Measurements from ENCODE around the gene PREB. TPM values are rescaled to one million over a fixed set of nuclear protein-coding genes. Genes with fewer than 3 reads are reported as not detected.
A peak's percentile ranks its signal among the peaks of the same experiment; 100 is the strongest.

PREB gene
- total and polyA plus RNA-seq, 2 of the 13 experiments (the other 11 are each of a cell fraction or from before 2014, with no cell fraction given): 112 to 192 TPM

DNA sequence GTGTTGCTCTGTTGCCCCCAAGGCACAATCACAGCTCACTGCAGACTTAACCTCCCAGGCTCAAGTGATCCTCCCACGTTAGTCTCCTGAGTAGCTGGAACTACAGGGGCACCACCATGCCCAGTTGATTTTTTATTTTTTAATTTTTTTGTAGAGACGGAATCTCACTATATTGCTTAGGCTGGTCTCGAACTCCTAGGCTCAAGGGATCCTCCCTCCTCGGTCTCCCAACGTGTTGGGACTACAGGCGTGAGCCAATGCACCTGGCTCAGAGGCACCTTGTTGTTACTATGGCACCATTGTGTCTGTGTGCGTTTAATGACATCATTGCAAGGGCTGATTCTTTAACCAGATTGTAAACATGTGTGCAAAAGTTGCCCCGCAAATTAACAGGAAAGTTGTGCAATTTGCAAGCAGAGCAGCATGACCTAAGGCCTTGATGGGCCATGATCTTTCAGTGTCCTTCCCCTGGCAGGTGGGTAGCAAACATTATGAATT, 37.0 kb upstream of the PREB start:
- Histone ChIP-seq H3K79me2 (ENCODE audit: insufficient read depth, low read length) (no peaks in the 10 kb centered on the region), H2AFZ (ENCODE audit: low read length) (no peak overlapping the region), H3K9ac (ENCODE audit: insufficient read depth, low read depth, low read length) (peak overlapping the region; percentile 48; the same call in 1 of the 2 replicates), H3K4me2 (ENCODE audit: low read depth, low read length) (no peak overlapping the region), H3K27me3 (ENCODE audit: control insufficient read depth in 1 of 2, insufficient read depth in 2 of 2, low read length in 2 of 2) (no peaks in the 10 kb centered on the region), H3K4me1 (ENCODE audit: insufficient read depth, low read length) (peaks cover 83% of the 10 kb centered on the region), H3K4me3 (replicated peaks in 1 of 3; ENCODE audit: insufficient read depth in 1 of 3, low read depth in 2 of 3, low read length in 3 of 3) (no peak overlapping the region), H3K36me3 (replicated peaks in 1 of 2; ENCODE audit: control insufficient read depth in 1 of 2, insufficient read depth in 2 of 2, low read length in 2 of 2) (no peaks in the 10 kb centered on the region; a peak in 1 of 5 replicates), H3K9me3 (ENCODE audit: low read length) (no peaks in the 10 kb centered on the region), H4K20me1 (ENCODE audit: insufficient read depth, low read length) (no peaks in the 10 kb centered on the region), H3K27ac (ENCODE audit: extremely low read length, insufficient read depth, low read length) (peak overlapping the region; percentile 71)
- ChIA-PET POLR2A (interaction anchor here (0.6 to 1.8 kb wide), 3 partner anchors 12 to 78 kb away, joined by 3 to 6 read pairs (median 4); no protein-coding TSS in a partner anchor), CTCF (ENCODE audit: low intra/inter-chr PET ratio, low total read pairs) (no interaction called here)
- in situ Hi-C loops (cut with HindIII; ENCODE audit: extremely low pct_ligation_motif_present, low pct_unique_long_range_greater_than_20kb) (no loop called here), intact Hi-C loops (cut with micrococcal nuclease; ENCODE audit: unreplicated experiment) (loop anchor here (2.0 kb wide), 1 partner anchor 19 kb away; no protein-coding TSS in a partner anchor)
- 39% methylated on average over 8 of the region's 8 CpGs for WGBS (ENCODE audit: low lambda C conversion rate)
- FAIRE-seq: peak; percentile 58
- peak; percentile 93 for DNase-seq (ENCODE audit: low spot score)
- ATAC-seq: peak; percentile 79
- BruUV-seq (replicated peaks): no TSS peak
- TF ChIP-seq, protein P1, sequence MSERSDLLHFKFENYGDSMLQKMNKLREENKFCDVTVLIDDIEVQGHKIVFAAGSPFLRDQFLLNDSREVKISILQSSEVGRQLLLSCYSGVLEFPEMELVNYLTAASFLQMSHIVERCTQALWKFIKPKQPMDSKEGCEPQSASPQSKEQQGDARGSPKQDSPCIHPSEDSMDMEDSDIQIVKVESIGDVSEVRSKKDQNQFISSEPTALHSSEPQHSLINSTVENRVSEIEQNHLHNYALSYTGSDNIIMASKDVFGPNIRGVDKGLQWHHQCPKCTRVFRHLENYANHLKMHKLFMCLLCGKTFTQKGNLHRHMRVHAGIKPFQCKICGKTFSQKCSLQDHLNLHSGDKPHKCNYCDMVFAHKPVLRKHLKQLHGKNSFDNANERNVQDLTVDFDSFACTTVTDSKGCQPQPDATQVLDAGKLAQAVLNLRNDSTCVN (CRISPR knock-in tag; IDR thresholded peaks at IDR 0.05; ENCODE audit: borderline replicate concordance): peak; percentile 56; the same call in 1 of the 2 replicates
- TF ChIP-seq, protein P2, sequence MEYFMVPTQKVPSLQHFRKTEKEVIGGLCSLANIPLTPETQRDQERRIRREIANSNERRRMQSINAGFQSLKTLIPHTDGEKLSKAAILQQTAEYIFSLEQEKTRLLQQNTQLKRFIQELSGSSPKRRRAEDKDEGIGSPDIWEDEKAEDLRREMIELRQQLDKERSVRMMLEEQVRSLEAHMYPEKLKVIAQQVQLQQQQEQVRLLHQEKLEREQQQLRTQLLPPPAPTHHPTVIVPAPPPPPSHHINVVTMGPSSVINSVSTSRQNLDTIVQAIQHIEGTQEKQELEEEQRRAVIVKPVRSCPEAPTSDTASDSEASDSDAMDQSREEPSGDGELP (IDR thresholded peaks at IDR 0.05; ENCODE audit: borderline replicate concordance, low read depth): peak; percentile 80; the same call in 1 of the 2 replicates
- TF ChIP-seq ZNF317 (CRISPR knock-in tag; IDR thresholded peaks at IDR 0.05): peak; percentile 79; the same call in 1 of the 2 replicates
- peak; percentile 74 for TF ChIP-seq DPF2 (CRISPR knock-in tag; IDR thresholded peaks at IDR 0.05; ENCODE audit: borderline replicate concordance, low read depth)
- TF ChIP-seq KLF9 (CRISPR knock-in tag; IDR thresholded peaks at IDR 0.05; ENCODE audit: low read depth): peak; percentile 57; the same call in 1 of the 2 replicates
- peak; percentile 98 for TF ChIP-seq ZKSCAN8 (CRISPR knock-in tag; IDR thresholded peaks at IDR 0.05; ENCODE audit: borderline replicate concordance)
- no peak for TF ChIP-seq ZNF160 (CRISPR knock-in tag; IDR thresholded peaks at IDR 0.05)
- TF ChIP-seq KLF13 (CRISPR knock-in tag; IDR thresholded peaks at IDR 0.05): no peak
- TF ChIP-seq KAT7 (CRISPR knock-in tag; IDR thresholded peaks at IDR 0.05; ENCODE audit: borderline replicate concordance): no peak; the same call in none of the 2 replicates
- TF ChIP-seq PCBP1 (IDR thresholded peaks at IDR 0.05; ENCODE audit: borderline replicate concordance, low read depth, low read length): no peak
- no peak for TF ChIP-seq ZNF451 (CRISPR knock-in tag; IDR thresholded peaks at IDR 0.05)
- peak; percentile 100 for TF ChIP-seq CEBPB (IDR thresholded peaks at IDR 0.05; ENCODE audit: borderline replicate concordance, low read depth, low read length)
- peak; percentile 55; the same call in 1 of the 2 replicates for TF ChIP-seq SIN3A (IDR thresholded peaks at IDR 0.05; ENCODE audit: borderline replicate concordance, low read depth, low read length)
- no peak for TF ChIP-seq ZNF382 (CRISPR knock-in tag; IDR thresholded peaks at IDR 0.05; ENCODE audit: borderline replicate concordance)
- TF ChIP-seq, protein P3, sequence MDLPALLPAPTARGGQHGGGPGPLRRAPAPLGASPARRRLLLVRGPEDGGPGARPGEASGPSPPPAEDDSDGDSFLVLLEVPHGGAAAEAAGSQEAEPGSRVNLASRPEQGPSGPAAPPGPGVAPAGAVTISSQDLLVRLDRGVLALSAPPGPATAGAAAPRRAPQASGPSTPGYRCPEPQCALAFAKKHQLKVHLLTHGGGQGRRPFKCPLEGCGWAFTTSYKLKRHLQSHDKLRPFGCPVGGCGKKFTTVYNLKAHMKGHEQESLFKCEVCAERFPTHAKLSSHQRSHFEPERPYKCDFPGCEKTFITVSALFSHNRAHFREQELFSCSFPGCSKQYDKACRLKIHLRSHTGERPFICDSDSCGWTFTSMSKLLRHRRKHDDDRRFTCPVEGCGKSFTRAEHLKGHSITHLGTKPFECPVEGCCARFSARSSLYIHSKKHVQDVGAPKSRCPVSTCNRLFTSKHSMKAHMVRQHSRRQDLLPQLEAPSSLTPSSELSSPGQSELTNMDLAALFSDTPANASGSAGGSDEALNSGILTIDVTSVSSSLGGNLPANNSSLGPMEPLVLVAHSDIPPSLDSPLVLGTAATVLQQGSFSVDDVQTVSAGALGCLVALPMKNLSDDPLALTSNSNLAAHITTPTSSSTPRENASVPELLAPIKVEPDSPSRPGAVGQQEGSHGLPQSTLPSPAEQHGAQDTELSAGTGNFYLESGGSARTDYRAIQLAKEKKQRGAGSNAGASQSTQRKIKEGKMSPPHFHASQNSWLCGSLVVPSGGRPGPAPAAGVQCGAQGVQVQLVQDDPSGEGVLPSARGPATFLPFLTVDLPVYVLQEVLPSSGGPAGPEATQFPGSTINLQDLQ (CRISPR knock-in tag; IDR thresholded peaks at IDR 0.05): no peak
- TF ChIP-seq ZNF232 (CRISPR knock-in tag; IDR thresholded peaks at IDR 0.05; ENCODE audit: borderline replicate concordance): peak; percentile 76; the same call in 1 of the 2 replicates
- TF ChIP-seq MEIS2 (CRISPR knock-in tag; IDR thresholded peaks at IDR 0.05): peak; percentile 94
- peak; percentile 98 for TF ChIP-seq KLF6 (CRISPR knock-in tag; IDR thresholded peaks at IDR 0.05)
- TF ChIP-seq CREB1 (IDR thresholded peaks at IDR 0.05): peak; percentile 81
- peak; percentile 91 for TF ChIP-seq CREB1 (CRISPR knock-in tag; IDR thresholded peaks at IDR 0.05)
- peak; percentile 77; the same call in 1 of the 2 replicates for TF ChIP-seq SMYD3 (CRISPR knock-in tag; IDR thresholded peaks at IDR 0.05)
- TF ChIP-seq ATRX (CRISPR knock-in tag; IDR thresholded peaks at IDR 0.05; ENCODE audit: borderline replicate concordance): no peak

All from HepG2 (cell line).